Activated CD4-positive, alpha-beta T cell treated with anti-CD3 and anti-CD28 coated beads for 4 hours (primary cell): ENCODE measurements around the gene AMPH.
"Not testable (repeated sequence)": the region's sequence is repeated elsewhere in the genome, so short reads cannot be mapped to it uniquely, and the experiment has no call there.

Source experiments
- DNase-seq, 2 donors: peaks; one replicate each; pipeline ENCODE4 v3.0.0-alpha.2; 2020

AMPH gene

GRCh38 chr7:38628630-38629385 is 2.4 kb downstream of the AMPH start:
- DNase-seq, result no peak

- DNase-seq, result no peak
Measured at GRCh38 chr7:38625866-38626265, 5.3 kb downstream of the AMPH start.

GRCh38 chr7:38615665-38616064 is 15.5 kb downstream of the AMPH start:
- no peak for DNase-seq

- no peak for DNase-seq
Measured at GRCh38 chr7:38607466-38607865, 23.7 kb downstream of the AMPH start.

- no peak for DNase-seq
Measured at GRCh38 chr7:38600741-38601140, 30.4 kb downstream of the AMPH start.

- DNase-seq, result no peak
Measured at GRCh38 chr7:38594949-38595348, 36.2 kb downstream of the AMPH start.

- DNase-seq, result no peak
Measured at GRCh38 chr7:38592737-38593288, 38.4 kb downstream of the AMPH start.

- no peak for DNase-seq
Measured at GRCh38 chr7:38585572-38586354, 45.4 kb downstream of the AMPH start.

GRCh38 chr7:38584443-38585210 is 46.5 kb downstream of the AMPH start:
- DNase-seq, result no peak

GRCh38 chr7:38580485-38580884 is 50.7 kb downstream of the AMPH start:
- DNase-seq, result no peak

- no peak for DNase-seq
Measured at GRCh38 chr7:38574086-38574485, 57.1 kb downstream of the AMPH start.

GRCh38 chr7:38571620-38572019 is 59.6 kb downstream of the AMPH start:
- DNase-seq, result not testable (repeated sequence)

- no peak for DNase-seq
Measured at GRCh38 chr7:38568497-38568896, 62.7 kb downstream of the AMPH start.

GRCh38 chr7:38565289-38565688 is 65.9 kb downstream of the AMPH start:
- no peak for DNase-seq

GRCh38 chr7:38563741-38564140 is 67.4 kb downstream of the AMPH start:
- DNase-seq, result no peak

- no peak for DNase-seq
Measured at GRCh38 chr7:38561166-38561565, 70.0 kb downstream of the AMPH start.

- DNase-seq, result no peak
Measured at GRCh38 chr7:38558761-38559345, 72.3 kb downstream of the AMPH start.

GRCh38 chr7:38554586-38554985 is 76.6 kb downstream of the AMPH start:
- no peak for DNase-seq

- no peak for DNase-seq
Measured at GRCh38 chr7:38550836-38551235, 80.3 kb downstream of the AMPH start.

- DNase-seq, result no peak
Measured at GRCh38 chr7:38548605-38549004, 82.6 kb downstream of the AMPH start.

GRCh38 chr7:38546763-38547162 is 84.4 kb downstream of the AMPH start:
- no peak for DNase-seq

- no peak for DNase-seq
Measured at GRCh38 chr7:38545977-38546376, 85.2 kb downstream of the AMPH start.

- DNase-seq, result no peak
Measured at GRCh38 chr7:38542156-38542555, 89.0 kb downstream of the AMPH start.
